NOMO-1 (cell line): ENCODE data around the gene DNAH8.
"Not testable (repeated sequence)": the region's sequence is repeated elsewhere in the genome, so short reads cannot be mapped to it uniquely, and the experiment has no call there.

Source experiments
- DNase-seq, 2 experiments: peaks; one replicate each; lab custom pipeline; 2025; ENCODE audit not compliant: unreplicated experiment in 2 of 2; lab: John Stamatoyannopoulos, UW

DNAH8 gene

GRCh38 chr6:38697846-38698245 is 17.3 kb upstream of the DNAH8 start:
- no peak for DNase-seq

- not testable (repeated sequence) for DNase-seq
Observed at GRCh38 chr6:38699702-38700101, 15.4 kb upstream of the DNAH8 start.

- DNase-seq = no peak
Observed at GRCh38 chr6:38701551-38701950, 13.6 kb upstream of the DNAH8 start.

GRCh38 chr6:38702558-38703397 is 12.3 kb upstream of the DNAH8 start, which contains the start of gene GLO1:
Gene GLO1, minus strand, starts transcription at chr6:38703145. Its CDS starts 91 bp downstream, at chr6:38703054.
- DNase-seq = peak; percentile 94 to 96

- DNase-seq = no peak
Observed at GRCh38 chr6:38703949-38704590, 11.0 kb upstream of the DNAH8 start.

GRCh38 chr6:38705924-38706323 is 9.2 kb upstream of the DNAH8 start:
- no peak for DNase-seq

GRCh38 chr6:38708496-38708895 is 6.6 kb upstream of the DNAH8 start:
- no peak for DNase-seq

GRCh38 chr6:38713812-38714211 is 1.3 kb upstream of the DNAH8 start:
- DNase-seq = peak; percentile 74 to 78

GRCh38 chr6:38714239-38715015 is 684 bp upstream of the DNAH8 start:
- peak in 1 of 2 experiments; percentile 32 for DNase-seq

GRCh38 chr6:38716825-38717224 is 1.7 kb downstream of the DNAH8 start:
- DNase-seq = no peak

GRCh38 chr6:38719358-38719757 is 4.2 kb downstream of the DNAH8 start:
- DNase-seq = no peak

- no peak for DNase-seq
Observed at GRCh38 chr6:38720295-38720694, 5.2 kb downstream of the DNAH8 start.

GRCh38 chr6:38722038-38722437 is 6.9 kb downstream of the DNAH8 start:
- DNase-seq = no peak

- no peak for DNase-seq
Observed at GRCh38 chr6:38722727-38723334, 7.7 kb downstream of the DNAH8 start.

GRCh38 chr6:38723783-38724182 is 8.7 kb downstream of the DNAH8 start:
- no peak for DNase-seq

- DNase-seq = no peak
Observed at GRCh38 chr6:38724343-38724742, 9.2 kb downstream of the DNAH8 start.

GRCh38 chr6:38725414-38726183 is 10.5 kb downstream of the DNAH8 start:
- DNase-seq = no peak

- DNase-seq = no peak
Observed at GRCh38 chr6:38728203-38728602, 13.1 kb downstream of the DNAH8 start.

- no peak for DNase-seq
Observed at GRCh38 chr6:38730140-38730862, 15.2 kb downstream of the DNAH8 start.

- DNase-seq = no peak
Observed at GRCh38 chr6:38736951-38737350, 21.8 kb downstream of the DNAH8 start.
